Activated CD8-positive, alpha-beta T cell treated with anti-CD3 and anti-CD28 coated beads for 36 hours (primary cell): Measurements from ENCODE around the gene PET100. TPM values are rescaled to one million over a fixed set of nuclear protein-coding genes. Genes with fewer than 3 reads are reported as not detected.
A peak's percentile ranks its signal among the peaks of the same experiment; 100 is the strongest.

Experiments used
- ATAC-seq: fragments of 200-7000 bp; cut with Tn5 transposase; one replicate; pipeline ENCODE4 v1.10.0; 2021; ENCODE audit warnings: mild to moderate bottlenecking, moderate library complexity
- CTCF ChIA-PET: fragments of 350-600 bp; sonication (Branson Sonifier 250); formaldehyde crosslinking; loops from one replicate; lab custom pipeline; 2021; ENCODE audit warnings: antibody characterized with exemption; lab: Charles Lee
- POLR2A ChIA-PET: fragments of 350-600 bp; sonication (Branson Sonifier 250); formaldehyde crosslinking; loops from one replicate; lab custom pipeline; 2021; ENCODE audit warnings: antibody characterized with exemption; lab: Charles Lee
- DNase-seq: peaks from one replicate; pipeline ENCODE4 v3.0.0-alpha.2; 2020
- H3K27ac Mint-ChIP-seq: one replicate; pipeline ENCODE4 v1.8.0; 2021; ENCODE audit warnings: mild to moderate bottlenecking, mixed read lengths
- H3K27me3 Mint-ChIP-seq: one replicate; pipeline ENCODE4 v1.8.0; 2021; ENCODE audit warnings: mixed read lengths
- H3K36me3 Mint-ChIP-seq: one replicate; pipeline ENCODE4 v1.8.0; 2021; ENCODE audit warnings: low read depth, mixed read lengths
- H3K4me1 Mint-ChIP-seq: one replicate; pipeline ENCODE4 v1.8.0; 2021; ENCODE audit warnings: low read depth, mixed read lengths
- H3K4me3 Mint-ChIP-seq: one replicate; pipeline ENCODE4 v1.8.0; 2021; ENCODE audit warnings: mild to moderate bottlenecking, moderate library complexity, mixed read lengths
- H3K9me3 Mint-ChIP-seq: one replicate; pipeline ENCODE4 v1.8.0; 2021; ENCODE audit warnings: mixed read lengths
- CTCF ChIP-seq: fragments of 200-600 bp; IDR thresholded peaks from one replicate; pipeline ENCODE4 v1.8.0; 2022; ENCODE audit warnings: antibody characterized with exemption, mild to moderate bottlenecking
- intact Hi-C: fragments of 100-400 bp; cut with micrococcal nuclease; formaldehyde crosslinking; loops from one replicate; pipeline ENCODE4 v1.10.0; 2022
- total RNA-seq, 2 experiments: library from RNA; stranded (reverse); gene quantifications; one replicate each; pipeline ENCODE4 v1.2.3, GENCODE V29; 2021

Gene PET100
- total RNA-seq, 2 experiments from 2014 or later = 71.8 to 83.3 TPM

- TF ChIP-seq CTCF = no peak
- H3K36me3 Mint-ChIP-seq = peaks cover 4% of the 10 kb centered on the region
- peaks cover 42% of the 10 kb centered on the region for H3K4me1 Mint-ChIP-seq
- H3K27ac Mint-ChIP-seq = no peak overlapping the region
- ATAC-seq = no peak
- H3K4me3 Mint-ChIP-seq = peak overlapping the region; percentile 34
- no peaks in the 10 kb centered on the region for H3K9me3 Mint-ChIP-seq
- intact Hi-C loops = no loop called here
- ChIA-PET POLR2A (interaction anchor here (1.7 kb wide), 1 partner anchor 13 kb away, joined by 3 read pairs; no protein-coding TSS in a partner anchor), CTCF (interaction anchor here (3.2 to 4.0 kb wide), 2 partner anchors 49 to 63 kb away, joined by 17 to 18 read pairs; partner anchors contain the start of gene TRAPPC5)
- H3K27me3 Mint-ChIP-seq = no peaks in the 10 kb centered on the region
- no peak for DNase-seq
Observed at GRCh38 chr19:7631577-7631976, 2.0 kb downstream of the PET100 start.

- Mint-ChIP-seq H3K4me1 (peaks cover 39% of the 10 kb centered on the region), H3K9me3 (no peaks in the 10 kb centered on the region), H3K27ac (no peak overlapping the region), H3K36me3 (peaks cover 1% of the 10 kb centered on the region), H3K4me3 (no peak overlapping the region), H3K27me3 (no peaks in the 10 kb centered on the region)
- ATAC-seq = no peak
- no peak for TF ChIP-seq CTCF
- CTCF ChIA-PET = interaction anchor here (0.8 kb wide), 1 partner anchor 20 kb away, joined by 3 read pairs; no protein-coding TSS in a partner anchor
- intact Hi-C loops = no loop called here
- POLR2A ChIA-PET = interaction anchor here (0.5 to 1.4 kb wide), 3 partner anchors 10 to 363 kb away, joined by 3 to 4 read pairs (median 3); no protein-coding TSS in a partner anchor
- no peak for DNase-seq
Observed at GRCh38 chr19:7632340-7633203, 3.0 kb downstream of the PET100 start.

GRCh38 chr19:7633698-7634097 lies 4.1 kb downstream of the PET100 start, which contains the start of gene PCP2:
TSS of gene PCP2 (minus strand) at chr19:7633719. CDS start at chr19:7633457, 262 bp downstream.
- Mint-ChIP-seq H3K27ac (no peak within 1 kb of the TSS), H3K27me3 (no peaks in the 10 kb centered on the region), H3K4me3 (no peak within 1 kb of the TSS), H3K9me3 (no peaks in the 10 kb centered on the region), H3K36me3 (peaks cover 3% of the 10 kb centered on the region), H3K4me1 (peaks cover 33% of the 10 kb centered on the region)
- ChIA-PET POLR2A (interaction anchor here (1.2 to 2.9 kb wide), 3 partner anchors 11 to 16 kb away, joined by 3 to 10 read pairs (median 4); no protein-coding TSS in a partner anchor), CTCF (interaction anchor here (0.8 to 1.3 kb wide), 2 partner anchors 19 to 65 kb away, joined by 3 read pairs; no protein-coding TSS in a partner anchor)
- TF ChIP-seq CTCF = no peak
- intact Hi-C loops = no loop called here
- DNase-seq (no peak), ATAC-seq (no peak)

- CTCF ChIA-PET = interaction anchor here (1.2 to 2.1 kb wide), 3 partner anchors 17 to 67 kb away, joined by 4 to 5 read pairs (median 5); partner anchors contain the start of gene TRAPPC5
- no peak for ATAC-seq
Observed at GRCh38 chr19:7635670-7636069, 6.1 kb downstream of the PET100 start.

More at GRCh38 chr19:7635670-7636069, 6.1 kb downstream of the PET100 start:
- TF ChIP-seq CTCF = no peak
- Mint-ChIP-seq H3K4me3 (peak overlapping the region; percentile 81), H3K36me3 (peaks cover 12% of the 10 kb centered on the region), H3K27me3 (no peaks in the 10 kb centered on the region), H3K27ac (peak overlapping the region; percentile 88), H3K9me3 (peaks cover 6% of the 10 kb centered on the region), H3K4me1 (peaks cover 31% of the 10 kb centered on the region)
- no peak for DNase-seq
- intact Hi-C loops = no loop called here
- POLR2A ChIA-PET = interaction anchor here (0.7 to 2.9 kb wide), 2 partner anchors 18 to 26 kb away, joined by 3 to 10 read pairs; no protein-coding TSS in a partner anchor
